ENCODE measurements around the gene GSTM4.

Gene GSTM4

GRCh38 chr1:109655615-109656519, at the start of gene GSTM4:
TSS of gene GSTM4 (plus strand) at chr1:109656099. CDS start at chr1:109656390, 291 bp downstream.
- peak within 1 kb of the TSS; percentile 70; the same call in 1 of the 2 replicates for H3K4me3 ChIP-seq (ENCODE audit: low read length)
- no peak for TF ChIP-seq ZNF274 (IDR thresholded peaks at IDR 0.05; ENCODE audit: low read depth, low read length)

DNA sequence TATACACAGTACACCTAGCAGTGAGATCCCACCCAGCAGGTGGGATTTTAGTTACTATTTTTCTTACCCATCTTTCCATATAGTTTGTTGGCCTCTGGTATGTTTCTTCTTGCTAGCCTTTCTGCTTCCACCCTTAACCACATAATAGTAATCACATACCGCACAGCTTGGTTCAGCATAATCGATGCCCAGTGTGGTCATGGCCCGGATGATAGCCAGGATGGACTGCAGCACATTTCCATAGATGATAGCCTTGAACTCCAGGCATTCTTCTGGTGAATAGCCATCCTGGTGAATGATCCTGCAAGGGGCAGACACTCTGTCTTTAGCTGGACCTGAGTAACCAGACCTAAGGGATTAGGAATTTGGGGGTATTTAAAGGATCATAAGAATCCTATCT, 46.0 kb upstream of the GSTM4 start:
- no peak for TF ChIP-seq ZNF274 (IDR thresholded peaks at IDR 0.05; ENCODE audit: low read depth, low read length)
- no peak overlapping the region for H3K4me3 ChIP-seq (ENCODE audit: low read length)

GRCh38 chr1:109610609-109611307, 45.1 kb upstream of the GSTM4 start:
- TF ChIP-seq ZNF274 (IDR thresholded peaks at IDR 0.05; ENCODE audit: low read depth, low read length): no peak
- H3K4me3 ChIP-seq (ENCODE audit: low read length): no peak overlapping the region

- TF ChIP-seq ZNF274 (IDR thresholded peaks at IDR 0.05; ENCODE audit: low read depth, low read length): no peak
- no peak overlapping the region for H3K4me3 ChIP-seq (ENCODE audit: low read length)
Observed at GRCh38 chr1:109611308-109611990, 44.5 kb upstream of the GSTM4 start.

DNA sequence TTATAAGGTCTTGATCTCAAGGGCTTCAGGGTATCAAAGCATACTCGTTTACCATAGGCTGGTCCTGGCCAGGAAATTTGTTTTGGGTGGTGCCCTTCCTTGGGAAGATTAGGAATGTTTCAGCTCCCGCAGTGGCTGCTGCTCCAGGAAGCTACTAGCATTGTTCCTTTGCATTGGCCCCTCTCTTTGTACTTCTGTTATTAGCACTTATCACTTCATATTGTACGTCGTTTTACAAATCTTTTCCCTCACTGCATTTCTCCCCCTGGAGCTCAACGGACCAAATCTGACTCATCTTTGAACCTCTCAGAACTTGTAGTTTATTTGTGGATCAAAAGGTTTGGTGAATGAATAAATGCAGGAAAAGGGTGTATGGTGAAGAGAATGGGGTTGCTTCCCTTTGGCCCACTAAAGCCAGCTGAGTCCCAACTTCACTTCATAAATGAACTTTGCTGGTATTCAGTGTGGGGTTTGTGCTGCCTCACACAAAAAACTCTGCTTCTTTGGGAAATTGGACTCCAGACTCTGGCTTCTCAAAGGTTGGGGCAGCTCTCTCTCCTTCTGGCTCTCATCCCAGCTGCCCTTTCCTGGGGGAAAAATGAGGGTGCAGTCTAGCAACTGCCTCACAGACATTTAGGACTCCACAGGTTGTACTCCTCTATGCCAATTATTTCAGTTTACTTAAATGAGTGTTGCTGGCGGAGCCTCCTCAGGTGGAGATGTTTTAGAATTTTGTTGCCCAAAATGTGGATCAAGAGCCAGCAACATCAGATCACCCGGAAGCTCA, 42.3 kb upstream of the GSTM4 start:
- TF ChIP-seq ZNF274 (IDR thresholded peaks at IDR 0.05; ENCODE audit: low read depth, low read length): no peak
- H3K4me3 ChIP-seq (ENCODE audit: low read length): no peak overlapping the region

DNA sequence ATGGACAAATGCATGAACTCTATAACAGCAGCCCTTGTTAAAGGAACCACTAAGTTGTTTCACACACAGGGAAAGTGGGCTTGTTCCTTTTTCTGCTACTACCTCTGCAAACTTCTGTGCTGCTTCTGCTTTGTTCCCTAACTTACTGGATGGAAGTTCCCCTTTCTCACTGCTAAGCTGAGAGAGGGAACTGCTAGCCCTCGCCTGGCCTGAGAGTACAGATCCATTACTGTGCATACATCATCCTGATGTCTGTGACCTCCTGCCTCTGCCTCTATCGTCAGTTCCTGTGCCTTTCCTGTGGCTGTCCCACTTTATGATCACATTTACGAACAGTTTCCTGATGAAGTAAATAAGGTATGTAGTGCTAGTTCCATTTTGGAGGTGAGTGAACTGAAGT, 40.0 kb upstream of the GSTM4 start:
- no peak overlapping the region for H3K4me3 ChIP-seq (ENCODE audit: low read length)
- no peak for TF ChIP-seq ZNF274 (IDR thresholded peaks at IDR 0.05; ENCODE audit: low read depth, low read length)

- H3K4me3 ChIP-seq (ENCODE audit: low read length): no peak overlapping the region
- TF ChIP-seq ZNF274 (IDR thresholded peaks at IDR 0.05; ENCODE audit: low read depth, low read length): no peak
Observed at GRCh38 chr1:109616391-109616790, 39.5 kb upstream of the GSTM4 start.

GRCh38 chr1:109617291-109617801, 38.6 kb upstream of the GSTM4 start:
- no peak for TF ChIP-seq ZNF274 (IDR thresholded peaks at IDR 0.05; ENCODE audit: low read depth, low read length)
- no peak overlapping the region for H3K4me3 ChIP-seq (ENCODE audit: low read length)

DNA sequence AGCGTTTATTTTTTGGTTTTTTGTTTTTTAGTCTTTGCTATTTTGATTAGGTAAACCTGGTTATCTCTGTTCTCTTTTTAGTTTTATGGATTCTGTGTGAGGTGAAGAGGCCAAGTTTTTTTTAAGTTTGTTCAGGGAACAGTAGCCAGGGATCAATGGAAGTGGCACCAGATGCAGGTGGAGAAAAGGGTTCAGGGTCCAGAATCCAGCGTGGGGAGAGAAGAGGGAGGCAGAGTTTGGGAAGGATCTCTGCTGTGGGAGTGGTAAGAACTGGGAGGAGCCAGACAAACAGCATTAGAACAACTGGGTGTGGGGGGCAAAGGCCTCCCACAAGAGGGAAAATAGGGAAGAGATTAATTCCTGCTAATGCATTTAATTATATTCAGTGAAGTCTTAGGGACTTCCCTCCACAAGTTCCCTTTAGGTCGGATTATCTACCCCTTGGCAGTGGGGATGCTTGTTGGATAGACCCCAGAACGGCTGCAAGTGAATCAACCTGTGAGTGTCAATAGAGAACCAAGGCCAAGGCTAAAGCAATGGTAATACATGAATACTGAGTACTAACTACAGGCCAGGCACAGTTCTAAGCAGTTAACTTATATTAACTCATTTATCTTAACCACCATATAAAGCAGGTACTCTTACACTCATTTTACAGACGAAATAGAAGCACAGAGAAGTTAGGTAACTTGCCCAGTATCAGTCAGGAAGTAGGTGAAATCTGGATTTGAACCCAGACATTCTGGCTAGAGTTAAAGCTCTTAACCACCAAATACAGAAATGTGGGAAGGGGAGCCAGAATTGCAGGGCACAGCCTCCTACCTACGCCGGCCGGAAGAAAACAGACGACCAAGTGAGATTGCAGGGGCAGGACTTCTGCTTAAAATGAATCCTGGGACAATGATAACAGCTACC, 37.0 kb upstream of the GSTM4 start:
- no peak for TF ChIP-seq ZNF274 (IDR thresholded peaks at IDR 0.05; ENCODE audit: low read depth, low read length)
- peak overlapping the region; percentile 95; the same call in 1 of the 2 replicates for H3K4me3 ChIP-seq (ENCODE audit: low read length)

DNA sequence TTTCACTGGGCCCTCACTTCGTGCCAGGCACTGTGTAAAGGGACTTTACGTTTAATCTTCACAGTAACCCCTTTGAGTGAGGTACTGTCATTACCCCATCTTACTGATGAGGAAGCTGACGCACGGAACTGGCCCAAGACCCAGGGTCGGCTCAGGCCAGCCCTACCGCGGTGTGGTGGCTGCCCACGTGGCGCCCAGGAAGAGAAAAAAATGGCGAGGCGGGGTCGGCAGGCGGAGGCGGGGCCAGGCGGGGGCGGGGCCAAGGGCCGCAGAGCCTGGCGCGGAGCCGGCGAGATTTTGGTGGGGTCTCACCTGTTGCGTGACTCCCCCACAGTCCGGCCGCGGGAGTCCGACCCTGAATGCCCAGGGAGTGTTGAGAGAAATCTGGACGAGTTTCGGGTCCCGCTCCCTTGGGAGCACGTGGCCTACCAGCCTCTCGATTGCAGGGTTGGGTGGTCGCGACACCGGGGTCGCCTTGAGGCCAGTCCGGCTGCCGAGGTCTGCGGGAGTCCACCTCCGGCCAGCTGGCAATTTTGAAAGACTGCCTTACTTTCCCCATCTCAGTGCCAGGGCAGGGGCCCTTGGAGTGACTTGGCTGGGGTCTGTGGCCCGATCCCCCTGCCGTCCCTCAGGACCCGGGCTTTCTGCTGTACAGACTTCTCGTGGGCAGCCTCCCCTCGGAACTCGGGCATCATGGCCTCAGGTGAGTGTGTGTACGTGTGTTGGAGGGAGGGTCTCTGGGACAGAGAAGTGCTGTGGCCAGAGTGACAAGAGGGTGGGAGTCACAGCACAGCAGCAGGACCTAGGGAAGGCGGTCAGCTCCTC, 36.1 kb upstream of the GSTM4 start, which contains the start of the genes AMPD2 and GNAT2:
AMPD2 (plus strand) TSS at position 262 of the 825 bp plus-strand sequence. CDS start 1,339 bp downstream, outside the sequence.
GNAT2 (minus strand) TSS at position 41 of the 825 bp plus-strand sequence. CDS start 6,746 bp downstream, outside the sequence.
- TF ChIP-seq ZNF274 (IDR thresholded peaks at IDR 0.05; ENCODE audit: low read depth, low read length): no peak
- peak within 1 kb of the TSS; percentile 95 for H3K4me3 ChIP-seq (ENCODE audit: low read length)

- TF ChIP-seq ZNF274 (IDR thresholded peaks at IDR 0.05; ENCODE audit: low read depth, low read length): no peak
- H3K4me3 ChIP-seq (ENCODE audit: low read length): peak overlapping the region; percentile 95
Observed at GRCh38 chr1:109620401-109620791, 35.5 kb upstream of the GSTM4 start.

Data from GM08714 (cell line).